ENCODE measurements around the gene CMA1.
"Not testable (repeated sequence)": the region's sequence is repeated elsewhere in the genome, so short reads cannot be mapped to it uniquely, and the experiment has no call there.

The CMA1 gene, protein sequence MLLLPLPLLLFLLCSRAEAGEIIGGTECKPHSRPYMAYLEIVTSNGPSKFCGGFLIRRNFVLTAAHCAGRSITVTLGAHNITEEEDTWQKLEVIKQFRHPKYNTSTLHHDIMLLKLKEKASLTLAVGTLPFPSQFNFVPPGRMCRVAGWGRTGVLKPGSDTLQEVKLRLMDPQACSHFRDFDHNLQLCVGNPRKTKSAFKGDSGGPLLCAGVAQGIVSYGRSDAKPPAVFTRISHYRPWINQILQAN

DNA sequence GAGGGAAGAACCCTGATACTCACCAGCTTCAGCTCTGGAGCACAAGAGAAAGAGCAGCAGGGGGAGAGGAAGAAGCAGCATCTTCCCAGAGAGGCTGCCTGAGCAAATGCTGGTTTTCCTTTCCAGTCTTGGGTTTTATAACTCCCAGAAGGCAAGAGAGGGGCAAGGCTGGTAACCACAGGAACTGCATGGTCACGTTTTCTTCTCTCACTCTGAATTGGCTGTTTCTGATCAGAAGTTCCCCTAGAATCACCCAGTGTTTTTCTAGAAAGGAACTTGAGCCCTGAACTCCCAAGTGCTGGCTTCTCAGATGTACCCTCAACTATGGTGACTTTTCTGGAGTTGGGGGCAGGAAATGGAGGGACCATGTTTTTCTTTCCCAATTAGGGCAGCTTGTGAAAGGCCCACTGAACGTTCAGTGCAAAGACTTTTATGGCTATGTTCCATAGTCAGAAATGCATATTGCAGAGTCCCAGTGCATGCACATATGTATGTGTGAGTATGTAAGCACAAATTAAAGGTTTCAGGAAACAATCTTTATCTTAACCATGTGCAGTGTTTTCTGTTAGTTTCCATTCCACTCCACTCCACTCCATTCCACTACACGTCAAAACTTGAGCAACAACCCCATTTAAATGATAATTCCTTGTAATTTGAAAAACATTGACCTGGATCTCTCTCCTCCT lies at the start of gene CMA1:
CMA1 (minus strand) TSS at position 111 of the 686 bp plus-strand sequence; CDS start at position 81, 30 bp downstream.
- TF ChIP-seq, protein P1, sequence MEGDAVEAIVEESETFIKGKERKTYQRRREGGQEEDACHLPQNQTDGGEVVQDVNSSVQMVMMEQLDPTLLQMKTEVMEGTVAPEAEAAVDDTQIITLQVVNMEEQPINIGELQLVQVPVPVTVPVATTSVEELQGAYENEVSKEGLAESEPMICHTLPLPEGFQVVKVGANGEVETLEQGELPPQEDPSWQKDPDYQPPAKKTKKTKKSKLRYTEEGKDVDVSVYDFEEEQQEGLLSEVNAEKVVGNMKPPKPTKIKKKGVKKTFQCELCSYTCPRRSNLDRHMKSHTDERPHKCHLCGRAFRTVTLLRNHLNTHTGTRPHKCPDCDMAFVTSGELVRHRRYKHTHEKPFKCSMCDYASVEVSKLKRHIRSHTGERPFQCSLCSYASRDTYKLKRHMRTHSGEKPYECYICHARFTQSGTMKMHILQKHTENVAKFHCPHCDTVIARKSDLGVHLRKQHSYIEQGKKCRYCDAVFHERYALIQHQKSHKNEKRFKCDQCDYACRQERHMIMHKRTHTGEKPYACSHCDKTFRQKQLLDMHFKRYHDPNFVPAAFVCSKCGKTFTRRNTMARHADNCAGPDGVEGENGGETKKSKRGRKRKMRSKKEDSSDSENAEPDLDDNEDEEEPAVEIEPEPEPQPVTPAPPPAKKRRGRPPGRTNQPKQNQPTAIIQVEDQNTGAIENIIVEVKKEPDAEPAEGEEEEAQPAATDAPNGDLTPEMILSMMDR (IDR thresholded peaks at IDR 0.05; ENCODE audit: low read depth, low read length, missing control alignments), result no peak
- no peak within 1 kb of the TSS for H3K4me3 ChIP-seq (ENCODE audit: low read depth, low read length)
- in situ Hi-C loops (cut with HindIII; ENCODE audit: low sequenced_read_pairs), result no loop called here
- DNase-seq (ENCODE audit: low read depth), result no peak

DNA sequence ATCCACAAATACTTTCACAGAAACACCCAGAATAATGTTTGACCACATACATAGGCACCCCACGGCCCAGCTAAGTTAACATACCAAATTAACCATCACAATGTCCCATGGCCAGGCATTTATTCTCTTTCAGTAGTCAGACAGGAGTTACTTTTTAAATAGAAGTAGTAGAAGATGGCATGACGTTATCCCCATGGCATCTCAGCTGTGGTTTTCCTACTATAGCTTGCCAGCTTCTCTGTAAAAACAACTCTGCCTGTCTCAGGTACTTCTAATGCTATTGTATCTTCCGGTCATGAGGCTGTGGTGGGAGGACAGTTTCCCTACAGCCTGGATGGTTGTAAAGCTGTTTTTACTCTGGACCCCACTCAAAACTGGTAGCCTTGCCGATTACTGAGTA lies 48.7 kb upstream of the CMA1 start:
- TF ChIP-seq, protein P1 (IDR thresholded peaks at IDR 0.05; ENCODE audit: low read depth, low read length, missing control alignments), result no peak
- no peak overlapping the region for H3K4me3 ChIP-seq (ENCODE audit: low read depth, low read length)
- DNase-seq (ENCODE audit: low read depth), result no peak
- in situ Hi-C loops (cut with HindIII; ENCODE audit: low sequenced_read_pairs), result no loop called here

DNA sequence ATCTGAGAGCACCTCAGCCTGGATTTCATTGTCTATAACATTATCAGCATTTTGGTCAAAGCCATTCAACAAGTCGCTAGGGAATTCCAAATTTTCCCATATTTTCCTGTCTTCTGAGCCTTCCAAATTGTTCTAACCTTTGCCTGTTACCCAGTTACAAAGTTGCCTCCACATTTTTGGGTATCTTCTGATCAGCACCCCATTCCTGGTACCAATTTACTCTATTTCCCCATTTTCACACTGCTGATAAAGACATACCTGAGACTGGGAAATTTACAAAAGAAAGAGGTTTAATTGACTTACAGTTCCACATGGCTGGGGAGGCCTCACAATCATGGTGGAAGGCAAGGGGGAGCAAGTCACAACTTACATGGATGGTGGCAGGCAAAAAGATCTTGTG lies 41.0 kb upstream of the CMA1 start:
- H3K4me3 ChIP-seq (ENCODE audit: low read depth, low read length); DNase-seq (ENCODE audit: low read depth); in situ Hi-C loops (cut with HindIII; ENCODE audit: low sequenced_read_pairs): not testable (repeated sequence)

DNA sequence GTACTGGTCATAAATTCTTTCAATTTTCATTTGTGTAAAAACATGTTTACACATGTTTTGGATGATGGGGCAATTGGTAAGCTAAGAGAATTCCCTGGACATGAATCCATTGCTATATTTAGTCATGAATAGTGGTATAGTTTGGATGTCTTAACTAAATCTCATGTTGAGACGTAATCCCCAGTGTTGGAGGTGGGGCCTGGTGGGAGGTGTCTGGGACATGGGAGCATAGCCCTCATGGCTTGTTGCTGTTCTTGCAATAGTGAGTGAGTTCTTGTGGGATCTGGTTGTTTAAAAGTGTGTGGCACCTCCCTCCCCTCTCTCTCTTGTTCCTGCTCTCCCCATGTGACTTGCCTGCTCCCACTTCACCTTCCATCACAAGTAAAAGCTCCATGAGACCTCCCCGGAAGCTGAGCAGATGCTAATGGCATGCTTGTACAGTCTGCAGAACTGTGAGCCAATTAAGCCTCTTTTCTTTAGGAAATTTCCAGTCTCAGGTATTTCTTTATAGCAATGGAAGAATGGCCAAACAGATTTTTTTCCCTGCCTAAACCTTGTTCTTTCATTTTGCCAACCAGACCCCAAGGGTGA lies 34.4 kb upstream of the CMA1 start:
- in situ Hi-C loops (cut with HindIII; ENCODE audit: low sequenced_read_pairs), result no loop called here
- no peak overlapping the region for H3K4me3 ChIP-seq (ENCODE audit: low read depth, low read length)
- no peak for DNase-seq (ENCODE audit: low read depth)
- TF ChIP-seq, protein P1 (IDR thresholded peaks at IDR 0.05; ENCODE audit: low read depth, low read length, missing control alignments), result no peak

DNA sequence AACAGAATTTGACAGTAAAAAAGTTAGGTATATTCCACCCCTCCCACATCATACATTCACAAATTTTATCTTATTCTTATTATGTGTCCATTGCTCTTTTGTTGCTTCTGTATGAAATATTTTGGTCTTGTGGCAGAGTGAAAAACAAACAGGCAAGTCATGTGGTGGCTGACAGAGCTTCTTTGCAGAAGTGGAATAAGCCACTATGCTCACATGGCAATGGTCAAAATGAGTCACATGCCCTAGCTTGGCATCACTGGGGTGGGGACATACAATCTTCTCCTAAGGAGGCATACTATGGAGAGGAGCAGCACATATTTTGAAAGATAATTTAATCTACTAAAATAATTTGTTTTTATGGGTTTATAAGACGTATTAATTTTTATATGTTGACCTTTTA lies 27.7 kb upstream of the CMA1 start:
- TF ChIP-seq, protein P1 (IDR thresholded peaks at IDR 0.05; ENCODE audit: low read depth, low read length, missing control alignments), result no peak
- no peak for DNase-seq (ENCODE audit: low read depth)
- no peak overlapping the region for H3K4me3 ChIP-seq (ENCODE audit: low read depth, low read length)
- in situ Hi-C loops (cut with HindIII; ENCODE audit: low sequenced_read_pairs), result no loop called here

DNA sequence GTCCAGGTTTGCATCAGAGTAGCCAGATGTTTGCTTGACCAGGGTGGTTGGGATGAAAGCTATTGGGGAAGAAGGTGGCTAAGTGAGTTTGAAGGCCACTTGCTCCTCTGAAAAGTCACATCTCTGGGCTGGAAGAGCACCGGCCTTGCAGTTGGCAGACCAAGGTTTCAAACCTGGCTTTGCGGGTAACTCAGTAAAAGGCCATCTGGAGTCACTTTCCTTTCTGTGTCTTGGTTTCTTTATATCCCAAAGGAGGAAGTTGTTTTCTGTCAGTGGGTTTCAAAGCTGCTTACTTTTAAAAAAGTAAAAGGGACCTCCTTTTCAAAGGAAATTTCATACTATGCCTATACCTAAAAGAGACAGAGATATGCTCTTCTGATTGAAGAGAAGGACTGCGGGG lies 26.2 kb upstream of the CMA1 start:
- TF ChIP-seq, protein P1 (IDR thresholded peaks at IDR 0.05; ENCODE audit: low read depth, low read length, missing control alignments), result no peak
- DNase-seq (ENCODE audit: low read depth), result no peak
- no peak overlapping the region for H3K4me3 ChIP-seq (ENCODE audit: low read depth, low read length)
- in situ Hi-C loops (cut with HindIII; ENCODE audit: low sequenced_read_pairs), result no loop called here

DNA sequence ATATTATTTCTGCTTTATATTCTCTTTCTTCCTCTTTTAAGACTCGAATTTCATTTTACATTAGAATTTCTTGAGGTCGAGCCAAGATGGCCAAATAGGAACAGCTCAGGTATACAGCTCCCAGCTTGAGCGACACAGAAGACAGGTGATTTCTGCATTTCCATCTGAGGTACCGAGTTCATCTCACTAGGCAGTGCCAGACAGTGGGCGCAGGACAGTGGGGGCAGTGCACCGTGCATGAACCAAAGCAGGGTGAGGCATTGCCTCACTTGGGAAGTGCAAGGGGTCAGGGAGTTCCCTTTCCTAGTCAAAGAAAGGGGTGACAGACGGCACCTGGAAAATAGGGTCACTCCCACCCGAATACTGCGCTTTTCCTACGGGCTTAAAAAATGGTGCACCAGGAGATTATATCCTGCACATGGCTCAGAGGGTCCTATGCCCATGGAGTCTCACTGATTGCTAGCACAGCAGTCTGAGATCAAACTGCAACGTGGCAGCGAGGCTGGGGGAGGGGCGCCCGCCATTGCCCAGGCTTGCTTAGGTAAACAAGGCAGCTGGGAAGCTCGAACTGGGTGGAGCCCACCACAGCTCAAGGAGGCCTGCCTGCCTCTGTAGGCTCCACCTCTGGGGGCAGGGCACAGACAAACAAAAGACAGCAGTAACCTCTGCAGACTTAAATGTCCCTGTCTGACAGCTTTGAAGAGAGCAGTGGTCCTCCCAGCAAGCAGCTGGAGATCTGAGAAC lies 18.0 kb upstream of the CMA1 start:
- H3K4me3 ChIP-seq (ENCODE audit: low read depth, low read length); in situ Hi-C loops (cut with HindIII; ENCODE audit: low sequenced_read_pairs); DNase-seq (ENCODE audit: low read depth): not testable (repeated sequence)
